Femur (tissue), 1 donor: ENCODE data around the gene RHBDD1.

ENCODE experiments used
- DNase-seq: peaks from one replicate; pipeline ENCODE4 v3.0.0-alpha.2; 2017

The RHBDD1 gene

GRCh38 chr2:226943862-226944620 is 108.2 kb downstream of the RHBDD1 start:
- DNase-seq: no peak

- peak; percentile 71 for DNase-seq
These were observed 117.4 kb downstream of the RHBDD1 start for GRCh38 chr2:226953206-226953605.

- no peak for DNase-seq
These were observed 118.0 kb downstream of the RHBDD1 start for GRCh38 chr2:226953826-226954225.

GRCh38 chr2:226956659-226957058 is 120.8 kb downstream of the RHBDD1 start:
- DNase-seq: no peak

GRCh38 chr2:226959418-226959817 is 123.6 kb downstream of the RHBDD1 start:
- no peak for DNase-seq

GRCh38 chr2:226962176-226962773 is 126.4 kb downstream of the RHBDD1 start:
- DNase-seq: no peak

GRCh38 chr2:226963528-226963927 is 127.7 kb downstream of the RHBDD1 start:
- no peak for DNase-seq

- DNase-seq: no peak
These were observed 129.5 kb downstream of the RHBDD1 start for GRCh38 chr2:226965376-226965775.

- no peak for DNase-seq
These were observed 133.7 kb downstream of the RHBDD1 start for GRCh38 chr2:226969417-226970080.

GRCh38 chr2:226970362-226970761 is 134.5 kb downstream of the RHBDD1 start:
- DNase-seq: no peak

GRCh38 chr2:226971084-226971483 is 135.2 kb downstream of the RHBDD1 start:
- DNase-seq: no peak

GRCh38 chr2:226971770-226972169 is 135.9 kb downstream of the RHBDD1 start:
- no peak for DNase-seq

GRCh38 chr2:226973816-226974215 is 138.0 kb downstream of the RHBDD1 start:
- no peak for DNase-seq

GRCh38 chr2:226977775-226978190 is 141.9 kb downstream of the RHBDD1 start:
- no peak for DNase-seq

- DNase-seq: no peak
These were observed 142.4 kb downstream of the RHBDD1 start for GRCh38 chr2:226978300-226978699.

- no peak for DNase-seq
These were observed 143.2 kb downstream of the RHBDD1 start for GRCh38 chr2:226979004-226979403.

GRCh38 chr2:226981791-226982326 is 146.0 kb downstream of the RHBDD1 start:
- DNase-seq: no peak

GRCh38 chr2:226983895-226984749 is 148.3 kb downstream of the RHBDD1 start:
- DNase-seq: no peak

- DNase-seq: peak; percentile 65
These were observed 149.1 kb downstream of the RHBDD1 start for GRCh38 chr2:226984750-226985582.

- no peak for DNase-seq
These were observed 149.7 kb downstream of the RHBDD1 start for GRCh38 chr2:226985583-226985946.

GRCh38 chr2:226991663-226992062 is 155.8 kb downstream of the RHBDD1 start:
- DNase-seq: no peak

GRCh38 chr2:226993171-226993570 is 157.3 kb downstream of the RHBDD1 start:
- DNase-seq: no peak
